ENCODE data around the gene NOP10. TPM values are rescaled to one million over a fixed set of nuclear protein-coding genes. Genes with fewer than 3 reads are reported as not detected.

Gene NOP10
- total and polyA plus RNA-seq, 2 of the 8 experiments (the other 6 are each of a cell fraction or from before 2014, with no cell fraction given) = 285 to 981 TPM

DNA sequence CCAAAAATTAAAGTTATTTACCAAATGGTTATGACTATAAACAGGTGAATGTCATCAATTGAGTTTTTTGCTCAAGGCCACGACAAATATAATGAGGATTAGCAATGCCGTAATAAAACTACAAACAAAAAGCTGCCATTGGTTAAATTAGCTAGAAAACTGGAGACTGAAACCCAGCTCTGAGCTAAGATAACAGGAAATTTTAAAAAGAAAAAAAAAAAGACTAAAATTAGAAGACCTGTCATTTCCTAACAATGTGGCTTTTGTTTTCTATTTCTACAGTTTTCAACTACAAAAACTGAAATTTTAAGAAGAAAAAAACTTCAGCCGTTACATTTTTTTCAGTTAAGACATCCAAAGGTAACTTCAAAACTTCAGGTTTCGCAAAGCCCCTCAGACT, 15.0 kb downstream of the NOP10 start (continued):
- TF ChIP-seq TAF1 (IDR thresholded peaks at IDR 0.05; ENCODE audit: low read depth, low read length) (no peak), CBX5 (IDR thresholded peaks at IDR 0.05; ENCODE audit: low read depth, low read length) (no peak), RAD21 (IDR thresholded peaks at IDR 0.05 in 1 of 2, conservative IDR thresholded peaks at IDR 0.05 in 1 of 2; ENCODE audit: low read depth in 2 of 2, low read length in 2 of 2) (no peak), EGR1 (IDR thresholded peaks at IDR 0.05; ENCODE audit: borderline replicate concordance, low read depth, low read length) (no peak)

Data from H1 (cell line).